GM21723 (cell line): Measurements from ENCODE around the gene GABARAP.

Experiments
- ATAC-seq: cut with Tn5 transposase; IDR thresholded peaks from one replicate; pipeline ENCODE4 v1.9.1; 2021; ENCODE audit warnings: mild to moderate bottlenecking, moderate library complexity; ENCODE audit not compliant: unreplicated experiment

GABARAP gene

DNA sequence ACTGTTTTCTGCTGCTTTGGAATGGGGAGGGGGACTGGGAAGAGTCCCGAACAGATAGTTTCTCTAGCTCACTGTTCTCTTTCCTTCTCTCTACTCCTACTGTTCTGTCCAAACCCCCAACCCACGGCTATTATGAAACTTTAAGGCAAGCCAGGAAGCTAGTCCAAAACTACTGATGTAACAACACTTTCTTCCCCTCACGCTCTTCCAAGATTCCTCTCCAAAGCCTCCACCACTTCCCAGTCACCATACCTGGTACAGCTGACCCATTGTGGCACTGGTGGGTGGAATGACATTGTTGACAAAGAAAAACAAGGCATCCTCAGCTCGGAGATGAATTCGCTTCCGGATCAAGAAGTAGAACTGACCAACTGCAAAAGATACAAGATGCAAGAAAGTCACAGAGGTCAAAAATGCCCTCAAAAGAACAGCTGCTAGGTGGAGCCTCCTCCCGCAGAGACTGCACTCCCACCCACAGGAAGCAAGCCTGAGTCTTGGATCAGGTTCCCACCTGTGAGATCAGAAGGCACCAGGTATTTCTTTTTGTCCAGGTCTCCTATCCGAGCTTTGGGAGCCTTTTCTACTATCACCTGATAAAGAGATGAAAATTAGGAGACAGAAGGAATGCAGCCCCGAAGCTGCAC, 1.0 kb downstream of the GABARAP start:
- no peak for ATAC-seq

DNA sequence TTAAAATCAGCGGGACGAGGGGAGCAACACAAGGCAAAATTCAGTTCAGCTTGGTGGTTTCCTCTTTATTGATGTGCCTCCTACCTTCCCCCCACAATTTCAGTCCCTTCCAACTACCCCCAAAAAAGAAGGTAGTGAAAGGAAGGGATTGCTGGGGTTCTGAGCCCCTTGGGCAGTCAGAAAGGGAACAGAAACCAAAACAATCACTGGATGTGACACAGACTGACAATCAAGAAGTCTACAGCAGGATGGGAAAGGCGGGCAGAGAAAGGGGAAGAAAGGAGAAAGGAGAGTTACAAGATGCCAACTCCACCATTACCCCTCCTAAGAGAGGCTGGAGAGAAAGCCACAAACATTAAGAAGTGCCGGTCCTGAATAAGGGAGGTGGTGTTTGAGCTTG, 1.9 kb downstream of the GABARAP start:
- ATAC-seq: no peak

DNA sequence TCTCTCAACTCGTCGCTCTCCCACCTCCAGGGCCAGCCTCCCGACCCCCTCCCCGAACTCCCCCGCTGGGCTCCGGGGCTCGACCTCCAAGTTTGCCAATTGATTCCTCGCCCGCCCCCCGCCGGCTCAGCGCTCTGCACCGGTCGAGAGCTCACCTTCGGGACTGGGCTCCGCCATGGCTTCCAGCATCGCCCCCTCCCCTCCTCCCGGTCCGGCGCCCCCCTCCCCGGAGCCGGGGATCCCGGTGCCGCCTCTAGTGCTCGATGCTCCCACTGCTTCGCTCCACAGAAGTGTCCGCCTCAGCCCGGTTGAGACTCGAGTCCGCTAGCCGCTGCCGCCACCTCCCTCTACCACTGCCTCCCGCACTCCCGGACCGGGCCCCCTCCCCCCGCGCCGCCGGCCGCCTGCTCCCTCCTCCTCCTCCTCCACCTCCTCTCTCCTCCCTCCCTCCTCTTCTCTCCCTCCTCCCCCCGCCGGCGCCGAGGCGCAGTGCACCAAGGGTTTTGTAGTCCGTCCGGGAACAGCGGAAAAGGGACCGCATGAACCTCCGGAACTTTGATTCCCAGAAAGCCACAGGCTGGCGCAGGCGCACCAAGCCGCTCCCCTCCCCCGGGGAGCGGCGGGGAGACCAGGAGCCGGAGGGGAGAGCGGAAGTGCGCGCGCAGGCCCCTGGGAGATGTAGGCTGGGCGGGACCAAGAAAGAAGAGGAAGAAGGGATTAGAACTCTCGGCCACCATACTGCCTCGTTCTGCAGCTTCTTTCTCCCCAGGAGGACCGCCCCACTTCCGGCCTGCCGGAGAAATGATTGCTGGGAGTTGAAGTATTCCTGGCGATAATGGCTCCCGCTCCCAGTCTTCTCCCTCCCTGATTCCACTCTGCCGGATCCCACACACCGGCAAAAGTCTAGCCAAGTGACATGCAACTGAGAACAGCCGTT, 2.9 kb downstream of the GABARAP start, which contains the start of gene PHF23:
Gene PHF23 (minus strand): TSS at position 367 of the 937 bp plus-strand sequence. CDS start 178 bp downstream, at position 189.
- peak; percentile 49 for ATAC-seq

DNA sequence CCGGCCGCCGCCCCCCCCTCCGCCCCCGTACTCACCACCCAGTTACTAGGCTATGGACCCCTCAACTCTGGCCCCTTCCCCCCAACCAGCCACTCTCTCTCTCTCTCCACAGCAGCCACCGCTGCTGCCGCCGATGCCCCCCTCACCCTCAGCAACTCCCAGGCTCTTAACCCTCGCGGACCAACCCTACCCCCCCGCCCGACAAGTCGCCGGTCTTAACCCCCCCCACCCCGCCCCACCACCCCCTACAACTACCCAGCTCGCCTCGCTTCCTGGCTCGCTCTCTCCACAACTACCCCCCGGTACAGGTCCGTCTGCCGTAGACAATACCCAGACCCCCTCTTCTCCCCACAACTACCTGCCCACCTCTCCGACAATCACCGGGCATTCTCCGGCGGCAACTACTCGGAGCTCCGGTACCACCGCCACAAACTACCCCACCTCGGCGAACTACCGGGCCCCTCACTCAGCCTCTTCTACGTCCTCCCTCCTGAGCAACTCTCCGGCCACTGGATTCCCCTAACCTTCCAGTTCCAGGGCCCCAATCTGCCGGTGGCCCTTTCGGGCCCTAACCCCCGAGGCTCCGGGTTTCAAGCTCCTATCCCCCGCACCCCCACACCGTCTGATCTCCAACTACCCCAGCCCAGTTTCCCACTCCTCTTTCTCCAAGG, 3.7 kb downstream of the GABARAP start:
- no peak for ATAC-seq

DNA sequence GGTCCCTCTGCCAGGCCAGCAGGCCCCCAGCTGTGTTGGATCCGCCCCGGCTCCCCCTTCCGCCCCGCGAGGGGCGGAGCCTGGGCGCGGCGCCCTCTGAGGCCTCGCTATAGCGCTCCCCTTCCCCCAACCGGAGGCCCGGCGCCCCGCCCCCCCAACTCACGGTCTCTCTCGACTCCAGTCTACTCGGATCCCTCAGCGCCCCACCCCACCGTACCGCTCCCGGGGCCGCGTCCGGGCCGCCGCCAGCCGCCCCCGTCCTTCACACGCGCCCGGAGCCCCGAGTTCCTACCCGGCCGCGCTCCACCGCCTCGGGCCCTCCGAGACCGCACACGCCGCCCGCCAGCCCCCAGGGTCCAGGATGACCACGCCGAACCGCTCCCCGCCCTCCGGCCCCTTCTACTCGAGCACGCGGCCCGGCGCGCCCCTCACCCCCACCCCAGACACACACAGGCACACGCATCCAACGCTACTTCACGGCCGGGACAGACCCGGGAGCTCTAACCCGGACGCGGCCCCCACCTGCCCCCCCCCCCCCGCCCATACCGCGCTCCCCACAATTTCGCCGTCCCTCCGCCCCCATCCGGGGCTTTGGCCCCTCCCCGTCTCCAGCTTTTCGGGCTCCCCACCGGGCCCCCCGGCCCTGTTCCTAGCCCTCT, 4.4 kb downstream of the GABARAP start:
- no peak for ATAC-seq

DNA sequence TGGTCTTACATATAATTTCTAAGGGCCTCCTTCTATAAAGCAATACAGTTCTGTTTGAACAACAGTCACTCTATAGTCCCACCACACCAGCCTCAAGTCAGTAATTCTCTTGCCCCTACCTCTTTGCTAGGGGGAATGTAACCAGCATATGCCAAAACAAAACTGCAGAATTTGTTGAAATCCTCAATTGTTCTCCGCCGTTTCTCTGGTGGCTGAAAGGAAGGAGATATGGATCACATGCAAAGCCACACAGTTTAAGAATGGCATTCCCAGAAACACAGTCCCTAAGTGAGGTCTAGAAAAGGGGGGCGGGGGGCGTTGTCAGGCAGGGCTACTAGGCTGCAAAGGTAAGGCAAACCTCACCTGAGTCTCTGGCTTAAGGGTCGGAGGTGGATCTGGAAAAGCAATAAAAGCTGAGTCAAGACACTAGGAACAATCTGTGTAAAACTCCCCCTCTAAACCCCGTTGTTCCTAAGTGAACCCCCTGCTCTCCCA, 4.9 kb downstream of the GABARAP start:
- no peak for ATAC-seq

DNA sequence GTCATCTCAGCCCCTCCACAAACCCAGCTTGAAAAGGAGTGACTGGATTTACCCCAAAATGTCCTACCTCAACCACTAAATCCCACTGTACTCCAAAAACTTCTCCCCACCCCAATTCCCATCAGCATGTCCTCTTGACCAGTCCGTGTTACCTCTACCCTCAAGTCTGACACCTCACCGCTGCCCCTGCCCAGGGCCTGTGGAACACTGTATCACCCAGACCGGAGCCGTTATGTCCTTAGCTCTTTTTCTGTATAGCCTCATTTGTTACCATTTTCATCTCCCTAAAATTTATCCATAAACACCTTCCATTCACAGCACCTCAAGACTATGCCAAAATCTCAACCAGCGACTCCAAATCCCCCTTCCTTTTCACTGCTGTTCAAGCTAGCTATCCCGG, 5.4 kb downstream of the GABARAP start:
- ATAC-seq: no peak

DNA sequence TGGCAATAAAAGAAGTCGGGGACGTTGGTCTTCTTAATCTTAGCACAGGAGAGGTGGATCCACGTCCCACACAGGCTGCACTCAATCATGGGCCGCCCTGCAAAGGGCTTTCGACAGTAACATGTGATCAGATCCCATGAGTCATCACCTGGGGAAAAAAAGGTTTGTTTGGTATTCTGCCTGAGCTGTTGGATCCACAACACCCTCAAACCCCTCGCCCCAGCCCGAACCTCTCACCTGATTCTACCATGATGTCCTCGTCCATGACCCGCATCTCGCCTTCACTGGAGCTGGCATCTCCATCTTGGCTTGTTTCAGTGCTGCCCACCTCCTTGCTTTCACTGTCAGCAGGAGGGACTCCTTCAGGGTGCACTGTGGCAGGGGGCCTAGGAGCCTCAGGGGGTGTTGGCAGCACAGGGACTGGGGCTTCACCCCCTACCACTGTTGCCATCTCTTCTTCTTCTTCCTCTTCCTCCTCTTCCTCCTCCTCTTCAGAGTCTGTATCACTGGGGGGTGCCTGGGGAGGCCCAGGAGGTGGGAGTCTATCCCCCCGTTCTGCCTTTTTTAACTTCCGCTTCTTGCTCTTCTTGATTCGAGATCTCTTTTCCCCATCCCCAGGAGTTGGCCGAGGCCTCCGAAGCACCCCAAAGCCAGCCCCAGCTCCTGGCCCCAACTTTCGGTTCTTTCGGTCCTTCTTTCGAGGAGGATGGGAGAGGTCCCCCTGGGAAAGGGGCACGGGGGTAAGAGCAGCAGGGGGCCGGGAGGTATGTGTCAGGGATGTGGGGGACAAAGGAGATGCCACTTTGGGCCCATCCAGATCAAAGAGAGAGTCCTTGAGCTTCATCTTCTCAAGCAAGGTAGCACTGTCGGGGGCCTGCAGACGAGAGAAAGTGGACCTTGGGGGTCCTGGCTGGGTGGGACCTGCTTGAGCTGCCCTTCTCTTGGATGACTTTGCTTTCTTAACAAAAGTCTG, 6.3 kb downstream of the GABARAP start:
- ATAC-seq: no peak

DNA sequence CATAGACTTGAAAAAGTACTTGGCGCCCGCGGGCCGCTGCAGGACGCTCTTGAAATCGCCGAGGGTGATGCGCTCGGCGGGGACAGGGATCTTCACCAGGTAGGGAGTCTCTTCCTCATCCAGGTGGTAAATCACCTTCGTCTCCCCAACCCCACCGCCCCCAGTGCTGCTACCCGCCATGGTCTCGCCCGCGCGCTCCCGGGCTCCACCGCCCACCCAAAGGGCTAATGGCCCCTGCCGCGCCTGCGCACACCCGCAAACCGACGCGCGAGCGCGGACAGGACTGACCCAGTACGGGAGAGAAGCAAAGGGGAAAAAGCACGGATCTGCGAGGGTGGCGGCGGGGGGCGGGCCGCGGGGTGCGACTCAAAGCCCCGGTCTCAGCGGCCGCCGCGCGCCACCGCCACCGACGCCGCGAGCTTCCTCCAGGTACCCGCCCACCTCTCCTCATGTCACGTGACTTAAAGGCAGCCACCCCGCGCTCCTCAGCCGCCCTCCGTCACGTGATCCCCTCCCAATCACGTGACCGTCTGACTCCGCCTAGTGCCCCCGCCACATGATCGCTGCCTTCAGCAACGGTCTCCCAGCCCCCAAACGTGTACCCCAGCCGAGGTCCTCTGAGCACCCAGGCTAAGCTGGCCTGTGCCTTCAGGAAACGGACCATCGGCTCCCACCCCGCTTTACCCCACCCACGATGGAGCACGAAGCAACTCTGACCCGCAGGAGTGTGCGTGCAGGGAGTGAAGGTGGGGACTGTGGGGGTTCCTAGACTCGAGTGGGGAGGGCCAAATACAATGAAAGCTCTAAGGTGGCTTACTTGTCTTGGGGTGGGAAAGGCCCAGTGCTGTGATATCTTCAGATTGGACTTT, 7.9 kb downstream of the GABARAP start, which contains the start of gene DVL2:
Gene DVL2 (minus strand): TSS at position 435 of the 869 bp plus-strand sequence. CDS start 255 bp downstream, at position 180.
- ATAC-seq: peak; percentile 45

DNA sequence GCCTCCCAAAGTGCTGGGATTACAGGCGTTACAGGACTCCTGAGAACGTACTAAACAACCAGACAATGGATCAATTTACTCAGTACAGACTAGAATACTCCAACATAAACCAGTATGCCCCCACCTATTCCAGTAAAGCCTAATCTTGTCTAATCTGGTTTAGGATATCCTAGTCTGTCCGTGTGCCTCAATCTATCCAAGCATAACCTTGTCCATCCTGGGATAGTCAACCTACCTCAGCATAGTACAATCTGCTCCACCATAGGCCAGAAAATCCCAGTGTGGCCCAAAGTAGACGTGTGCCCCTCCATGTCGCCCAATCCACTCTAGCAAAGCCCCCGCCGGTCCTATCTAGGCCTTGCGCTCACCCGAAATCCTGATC, 8.6 kb downstream of the GABARAP start:
- ATAC-seq: peak; percentile 4

DNA sequence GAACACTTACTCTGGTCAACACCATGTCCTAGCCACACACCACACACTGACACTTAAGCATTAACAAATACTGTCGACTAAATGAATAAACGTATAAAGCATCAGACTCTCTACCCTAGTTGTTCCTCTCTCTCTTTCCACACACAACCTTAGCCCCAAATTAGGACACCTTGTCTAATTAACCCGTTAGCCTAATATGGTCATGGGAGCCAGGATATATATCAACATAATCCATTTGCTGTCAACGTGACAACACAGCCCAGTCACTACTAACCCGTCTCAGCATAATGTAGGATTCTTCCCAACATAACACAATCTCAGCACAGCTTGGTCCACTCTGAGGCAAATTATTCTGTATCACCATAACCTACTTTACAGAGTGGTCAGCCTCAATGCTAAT, 10.1 kb downstream of the GABARAP start:
- ATAC-seq: no peak

DNA sequence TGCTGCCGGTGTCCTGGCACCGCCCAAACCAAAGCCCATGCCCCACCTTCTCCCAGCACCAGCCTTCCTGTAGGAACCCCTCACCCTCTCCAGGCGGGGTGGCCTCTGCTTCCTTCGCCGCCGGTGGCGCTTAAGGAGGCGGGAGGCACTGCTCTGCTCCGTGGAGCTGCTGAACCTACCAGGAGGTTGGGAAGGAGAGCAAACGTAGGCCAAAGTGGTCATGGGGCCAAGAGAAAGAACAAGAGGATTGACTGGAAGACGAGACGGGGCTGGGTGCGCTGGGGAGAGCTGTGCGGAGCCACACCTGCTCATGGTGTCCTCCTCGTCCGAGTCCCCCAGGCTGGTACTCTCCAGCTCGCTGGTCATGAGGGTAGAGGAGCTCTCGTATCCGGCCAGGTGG, 12.7 kb downstream of the GABARAP start:
- ATAC-seq: no peak

DNA sequence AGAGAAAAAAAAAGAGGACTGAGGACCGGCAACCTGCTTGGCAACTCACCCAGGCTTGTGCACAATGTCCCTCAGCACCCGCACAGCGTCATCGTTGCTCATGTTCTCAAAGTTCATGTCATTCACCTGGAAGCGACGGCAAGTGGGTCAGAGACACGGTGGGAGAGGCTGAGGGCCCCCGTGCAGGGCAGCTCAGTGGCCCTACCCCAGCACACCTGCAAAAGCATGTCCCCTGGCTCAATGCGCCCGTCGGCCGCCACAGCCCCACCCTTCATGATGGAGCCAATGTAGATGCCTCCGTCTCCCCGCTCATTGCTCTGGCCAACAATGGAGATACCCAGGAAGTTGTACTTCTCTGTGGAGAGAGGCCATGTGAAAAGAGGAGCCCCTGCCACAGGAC, 13.3 kb downstream of the GABARAP start:
- no peak for ATAC-seq

DNA sequence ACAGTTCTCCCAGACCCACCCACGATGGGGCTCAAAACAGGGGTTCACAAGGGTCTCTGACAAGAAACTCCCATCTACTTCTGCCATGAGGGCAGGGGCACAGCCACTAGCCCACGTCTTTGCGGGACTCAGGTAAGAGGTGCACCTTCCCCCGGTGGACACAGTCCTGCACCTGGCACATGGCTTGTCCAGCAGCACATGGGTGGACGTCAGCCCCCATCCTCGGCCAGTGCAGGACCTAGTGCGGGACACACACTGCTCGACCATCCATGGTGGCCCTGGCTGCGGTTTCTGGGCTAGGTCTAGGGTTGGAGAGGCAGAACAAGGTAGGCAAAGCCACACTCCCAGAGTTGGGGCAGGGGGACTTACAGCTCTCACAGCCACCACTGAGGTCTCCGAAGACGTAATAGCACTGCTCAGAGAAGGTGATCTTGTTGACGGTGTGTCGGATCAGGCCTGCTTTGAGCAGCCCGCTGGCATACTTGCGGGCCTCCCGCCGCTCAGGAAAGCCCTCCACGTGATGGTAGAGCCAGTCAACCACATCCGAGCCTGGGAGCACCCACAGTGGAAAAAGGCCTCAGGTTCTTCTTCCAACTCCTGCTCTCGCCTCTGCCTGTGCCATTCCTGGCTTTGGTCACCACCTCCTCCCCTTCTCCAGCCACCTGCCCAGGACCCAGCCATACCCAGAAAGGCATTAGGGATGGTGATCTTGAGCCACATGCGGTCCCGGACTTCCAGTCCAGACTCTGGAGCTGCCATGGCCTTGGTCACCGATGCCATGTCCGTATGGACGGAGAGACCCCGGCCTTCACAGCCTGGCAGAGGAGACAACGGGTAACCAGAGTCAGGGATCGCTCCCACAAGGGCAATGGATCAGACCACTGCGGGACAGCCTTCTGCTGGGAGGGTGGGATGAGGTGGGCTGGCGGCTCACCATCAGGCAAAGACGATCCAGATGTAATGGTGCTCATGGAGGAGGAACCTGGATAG, 15.2 kb downstream of the GABARAP start:
- ATAC-seq: no peak

DNA sequence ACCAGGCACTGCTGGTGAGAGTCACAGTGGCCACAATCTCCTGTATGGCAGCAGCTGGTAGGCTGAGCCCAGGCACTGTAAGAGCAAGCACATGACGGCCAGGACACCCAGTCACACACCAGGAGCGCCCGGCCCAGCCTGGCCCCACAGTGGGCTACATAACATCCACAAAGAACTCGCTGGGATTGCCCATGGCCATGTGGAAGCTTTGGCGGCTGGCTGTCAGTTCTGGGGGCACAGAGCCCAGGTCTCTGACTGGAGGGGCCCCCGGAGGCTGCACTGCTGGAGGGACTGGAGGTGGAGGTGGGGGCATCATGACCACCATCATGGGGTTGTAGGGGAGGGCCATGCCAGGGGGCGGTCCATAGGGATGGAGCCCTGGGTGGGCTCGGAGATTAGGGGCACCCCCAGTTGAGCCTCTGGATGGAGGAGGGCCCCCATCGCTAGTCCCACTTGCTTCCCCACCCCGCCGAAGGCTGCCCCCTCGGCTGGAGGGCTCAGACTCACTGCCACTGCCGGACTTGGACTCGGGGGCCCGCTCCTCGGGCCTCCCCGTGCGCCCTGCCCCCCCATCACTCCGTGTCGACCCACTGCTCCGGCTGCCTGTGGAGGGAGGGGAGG, 16.4 kb downstream of the GABARAP start:
- no peak for ATAC-seq

DNA sequence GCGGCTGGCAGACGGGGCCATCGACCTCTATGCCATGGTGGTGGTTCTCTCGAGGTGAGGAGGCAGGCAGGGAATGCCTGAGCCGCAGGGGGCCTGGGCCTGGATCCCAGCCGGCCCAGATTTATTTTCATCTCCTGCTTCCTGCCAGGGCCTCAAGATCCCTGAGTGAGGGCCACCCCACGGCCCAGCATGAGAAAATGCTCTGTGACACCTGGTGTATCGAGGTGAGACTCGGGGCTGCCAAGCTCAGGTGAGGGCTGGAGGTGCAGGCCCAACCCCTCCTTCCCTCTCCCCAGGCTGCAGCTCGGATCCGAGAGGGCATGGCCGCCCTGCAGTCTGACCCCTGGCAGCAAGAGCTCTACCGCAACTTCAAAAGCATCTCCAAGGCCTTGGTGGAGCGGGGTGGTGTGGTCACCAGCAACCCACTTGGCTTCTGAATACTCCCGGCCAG, 17.6 kb downstream of the GABARAP start:
- ATAC-seq: no peak

DNA sequence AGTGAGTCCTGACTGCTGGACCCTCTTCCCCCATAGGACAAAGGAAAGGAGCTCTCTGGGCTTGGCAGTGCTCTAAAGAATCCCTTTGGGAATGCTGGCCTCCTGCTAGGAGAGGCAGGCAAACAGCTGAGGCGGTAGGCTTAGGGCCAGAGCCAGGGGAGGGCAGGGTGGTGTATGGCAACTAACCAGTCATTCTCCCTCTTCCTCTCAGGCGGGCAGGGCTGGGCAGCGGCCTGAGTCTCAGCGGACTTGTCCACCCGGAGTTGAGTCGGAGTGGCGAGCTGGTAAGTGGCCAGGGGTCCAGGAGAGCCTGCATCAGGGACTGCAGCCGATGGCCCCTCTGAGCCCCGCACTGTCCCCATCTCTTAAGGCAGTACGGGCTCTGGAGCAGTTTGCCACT, 18.1 kb downstream of the GABARAP start:
- no peak for ATAC-seq
